GM21515 (cell line): ENCODE data around the gene RNF112.

Experiments
- ATAC-seq: cut with Tn5 transposase; IDR thresholded peaks from one replicate; pipeline ENCODE4 v1.9.1; 2021; ENCODE audit not compliant: unreplicated experiment

Gene RNF112

GRCh38 chr17:19374136-19374535, 36.9 kb upstream of the RNF112 start:
- ATAC-seq = no peak

- ATAC-seq = no peak
Observed at GRCh38 chr17:19375732-19376131, 35.3 kb upstream of the RNF112 start.

- ATAC-seq = no peak
Observed at GRCh38 chr17:19376811-19377210, 34.2 kb upstream of the RNF112 start.

- peak; percentile 92 for ATAC-seq
Observed at GRCh38 chr17:19377602-19378415, 33.2 kb upstream of the RNF112 start.

GRCh38 chr17:19378416-19379360, 32.3 kb upstream of the RNF112 start, which contains the start of gene MAPK7:
MAPK7 (plus strand) TSS chr17:19378498; CDS start chr17:19378901, 403 bp downstream.
- ATAC-seq = peak; percentile 11

GRCh38 chr17:19379361-19380065, 31.5 kb upstream of the RNF112 start:
- no peak for ATAC-seq

- no peak for ATAC-seq
Observed at GRCh38 chr17:19380481-19381301, 30.3 kb upstream of the RNF112 start.

GRCh38 chr17:19381361-19381740, 29.7 kb upstream of the RNF112 start:
- no peak for ATAC-seq

GRCh38 chr17:19381741-19382444, 29.1 kb upstream of the RNF112 start:
- no peak for ATAC-seq

- ATAC-seq = no peak
Observed at GRCh38 chr17:19382531-19383444, 28.2 kb upstream of the RNF112 start.

GRCh38 chr17:19383681-19384470, 27.2 kb upstream of the RNF112 start:
- no peak for ATAC-seq

- no peak for ATAC-seq
Observed at GRCh38 chr17:19384723-19385391, 26.2 kb upstream of the RNF112 start.

GRCh38 chr17:19385521-19385983, 25.5 kb upstream of the RNF112 start:
- no peak for ATAC-seq

- ATAC-seq = no peak
Observed at GRCh38 chr17:19386051-19386929, 24.7 kb upstream of the RNF112 start.

- no peak for ATAC-seq
Observed at GRCh38 chr17:19386974-19387920, 23.8 kb upstream of the RNF112 start, which contains the start of gene MFAP4. MFAP4 (minus strand) TSS chr17:19387190; CDS start chr17:19387155, 35 bp downstream.
